Smooth muscle cell (in vitro differentiated cells): ENCODE results near the gene SPINK7. TPM values are rescaled to one million over a fixed set of nuclear protein-coding genes. Genes with fewer than 3 reads are reported as not detected.

Source experiments
- DNase-seq: peaks from one replicate; lab custom pipeline; 2025; ENCODE audit not compliant: unreplicated experiment; lab: John Stamatoyannopoulos, UW
- H2AFZ ChIP-seq: fragments of 200-600 bp; sonication (generic); 2 replicates; pipeline ENCODE4 v1.6.0; 2016; ENCODE audit warnings: antibody characterized with exemption, low read depth, mild to moderate bottlenecking
- H3F3A ChIP-seq: fragments of 200-600 bp; sonication (generic); 2 replicates; pipeline ENCODE4 v1.6.0; 2017; ENCODE audit warnings: antibody characterized with exemption, low read depth
- H3K27ac ChIP-seq: fragments of 200-600 bp; sonication (generic); 2 replicates; pipeline ENCODE4 v1.5.1; 2016; ENCODE audit warnings: low read depth, mild to moderate bottlenecking
- H3K27me3 ChIP-seq: fragments of 200-600 bp; sonication (generic); 2 replicates; pipeline ENCODE4 v1.6.1; 2016; ENCODE audit warnings: low read depth, mild to moderate bottlenecking
- H3K36me3 ChIP-seq: fragments of 200-600 bp; sonication (generic); 2 replicates; pipeline ENCODE4 v1.5.1; 2016; ENCODE audit warnings: low read depth
- H3K4me1 ChIP-seq: fragments of 200-600 bp; sonication (generic); 2 replicates; pipeline ENCODE4 v1.5.1; 2016; ENCODE audit warnings: low read depth
- H3K4me2 ChIP-seq: fragments of 200-600 bp; sonication (generic); 2 replicates; pipeline ENCODE4 v1.6.0; 2016; ENCODE audit warnings: mild to moderate bottlenecking
- H3K4me3 ChIP-seq: fragments of 200-600 bp; sonication (generic); 2 replicates; pipeline ENCODE4 v1.5.1; 2016; ENCODE audit warnings: mild to moderate bottlenecking
- H3K79me2 ChIP-seq: fragments of 200-600 bp; sonication (generic); 2 replicates; pipeline ENCODE4 v1.6.0; 2016; ENCODE audit warnings: low read depth, mild to moderate bottlenecking
- H3K9ac ChIP-seq: fragments of 200-600 bp; sonication (generic); 2 replicates; pipeline ENCODE4 v1.6.0; 2016; ENCODE audit warnings: low read depth
- H3K9me3 ChIP-seq: fragments of 200-600 bp; sonication (generic); replicated peaks from 2 replicates; pipeline ENCODE4 v1.5.1; 2016; ENCODE audit warnings: low read depth
- H4K20me1 ChIP-seq: fragments of 200-600 bp; sonication (generic); 2 replicates; pipeline ENCODE4 v1.6.0; 2016; ENCODE audit warnings: low read depth
- WGBS: methylation state at CpG from one replicate; pipeline ENCODE4 v1.1.7; 2016; ENCODE audit warnings: low lambda C conversion rate; 5-methylcytosine and 5-hydroxymethylcytosine counted together
- polyA plus RNA-seq: library from polyadenylated mRNA; unstranded; fragments of >200 nt; fragmentation: Nextera tagmentation; extraction: Ambion mirVana; gene quantifications from 2 replicates; pipeline ENCODE4 v1.2.1, GENCODE V29; 2016
- total RNA-seq: library from RNA; depleted of rRNA; stranded (reverse); fragments of >200 nt; gene quantifications from 2 replicates; pipeline ENCODE4 v1.2.3, GENCODE V29; 2014
- TF ChIP-seq, protein P1 (sequence below): fragments of 200-600 bp; sonication (generic); IDR thresholded peaks from 2 replicates; pipeline ENCODE4 v1.5.1; 2017; ENCODE audit warnings: borderline replicate concordance, mild to moderate bottlenecking, antibody characterized with exemption; ENCODE audit not compliant: insufficient read depth, poor library complexity, severe bottlenecking

The SPINK7 gene
- total and polyA plus RNA-seq, 2 experiments from 2014 or later, result 15.7 to 20.5 TPM

DNA sequence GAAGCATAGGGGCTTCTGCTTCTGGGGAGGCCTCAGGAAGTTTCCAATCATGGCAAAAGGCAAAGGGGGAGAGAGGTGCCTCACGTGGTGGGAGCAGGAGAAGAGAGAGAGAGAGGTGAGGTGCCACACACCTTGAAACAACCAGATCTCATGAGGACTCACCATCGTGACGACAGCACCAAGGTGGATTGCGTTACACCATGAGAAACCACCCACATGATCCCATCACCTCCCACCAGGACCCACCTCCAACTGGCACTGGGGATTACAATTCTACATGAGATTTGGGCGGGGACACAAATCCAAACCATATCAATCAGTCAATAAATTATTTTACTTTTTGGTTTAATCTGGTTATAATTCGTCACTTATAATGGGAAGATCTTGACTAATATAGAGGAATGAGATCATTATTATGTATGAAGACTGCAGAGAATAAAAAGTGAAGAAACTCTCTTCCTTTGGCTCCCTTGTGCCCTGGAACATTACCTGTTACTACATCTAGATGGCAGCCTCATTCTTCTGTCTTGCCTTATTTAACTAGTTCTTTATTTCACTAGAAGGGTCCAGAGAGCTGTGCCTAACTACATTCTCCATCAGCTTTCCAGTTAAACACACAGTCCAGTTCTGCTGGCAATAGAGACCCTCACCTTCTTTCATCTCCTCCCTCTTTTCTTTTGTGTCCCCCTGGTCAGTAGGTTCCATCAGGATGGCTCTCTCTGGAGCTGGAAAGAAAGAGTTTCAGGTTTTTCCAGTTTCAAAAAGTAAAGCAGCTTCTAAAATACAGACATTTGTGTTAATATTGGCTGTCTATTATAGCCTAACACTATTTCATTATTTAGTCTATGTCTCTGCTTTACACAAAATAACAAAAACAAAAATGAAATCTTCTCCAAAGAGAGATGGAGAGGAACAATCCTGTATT, 21.7 kb upstream of the SPINK7 start:
- H3K79me2 ChIP-seq, result no peaks in the 10 kb centered on the region
- no peak overlapping the region for H3K4me3 ChIP-seq
- H3K4me1 ChIP-seq, result no peaks in the 10 kb centered on the region
- no peak overlapping the region for H3K27ac ChIP-seq
- no peaks in the 10 kb centered on the region for H3K27me3 ChIP-seq
- no peaks in the 10 kb centered on the region for H3F3A ChIP-seq
- 45% methylated on average over 6 of the region's 6 CpGs for WGBS
- no peaks in the 10 kb centered on the region for H3K36me3 ChIP-seq
- H4K20me1 ChIP-seq, result no peaks in the 10 kb centered on the region
- no peaks in the 10 kb centered on the region for H3K9me3 ChIP-seq
- TF ChIP-seq, protein P1, sequence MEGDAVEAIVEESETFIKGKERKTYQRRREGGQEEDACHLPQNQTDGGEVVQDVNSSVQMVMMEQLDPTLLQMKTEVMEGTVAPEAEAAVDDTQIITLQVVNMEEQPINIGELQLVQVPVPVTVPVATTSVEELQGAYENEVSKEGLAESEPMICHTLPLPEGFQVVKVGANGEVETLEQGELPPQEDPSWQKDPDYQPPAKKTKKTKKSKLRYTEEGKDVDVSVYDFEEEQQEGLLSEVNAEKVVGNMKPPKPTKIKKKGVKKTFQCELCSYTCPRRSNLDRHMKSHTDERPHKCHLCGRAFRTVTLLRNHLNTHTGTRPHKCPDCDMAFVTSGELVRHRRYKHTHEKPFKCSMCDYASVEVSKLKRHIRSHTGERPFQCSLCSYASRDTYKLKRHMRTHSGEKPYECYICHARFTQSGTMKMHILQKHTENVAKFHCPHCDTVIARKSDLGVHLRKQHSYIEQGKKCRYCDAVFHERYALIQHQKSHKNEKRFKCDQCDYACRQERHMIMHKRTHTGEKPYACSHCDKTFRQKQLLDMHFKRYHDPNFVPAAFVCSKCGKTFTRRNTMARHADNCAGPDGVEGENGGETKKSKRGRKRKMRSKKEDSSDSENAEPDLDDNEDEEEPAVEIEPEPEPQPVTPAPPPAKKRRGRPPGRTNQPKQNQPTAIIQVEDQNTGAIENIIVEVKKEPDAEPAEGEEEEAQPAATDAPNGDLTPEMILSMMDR, result peak; percentile 38
- H2AFZ ChIP-seq, result no peak overlapping the region
- H3K4me2 ChIP-seq, result no peak overlapping the region
- DNase-seq, result no peak
- no peak overlapping the region for H3K9ac ChIP-seq

DNA sequence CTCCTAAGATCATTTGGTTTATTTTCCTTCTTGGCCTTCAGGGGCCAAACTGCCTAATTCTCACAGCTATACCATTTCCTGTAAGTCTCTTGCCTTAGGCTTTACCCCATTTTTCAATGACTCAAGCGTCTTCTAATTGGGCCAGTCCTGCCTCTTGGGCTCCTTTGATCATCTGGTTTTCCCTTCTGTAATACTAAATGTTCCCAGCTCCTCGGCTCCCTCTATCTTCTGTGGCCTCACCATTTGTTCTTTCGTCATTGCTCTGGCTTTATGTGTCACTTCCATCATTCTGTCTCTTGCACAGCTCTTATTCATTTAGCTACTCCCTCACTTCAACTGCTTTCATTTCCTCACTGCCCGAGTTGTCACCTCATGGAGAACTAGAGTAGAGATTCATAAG, 14.5 kb upstream of the SPINK7 start:
- 56% methylated on average over 4 of the region's 4 CpGs for WGBS
- no peaks in the 10 kb centered on the region for H3K9me3 ChIP-seq
- H4K20me1 ChIP-seq, result no peaks in the 10 kb centered on the region
- no peak overlapping the region for H3K27ac ChIP-seq
- no peak overlapping the region for H3K4me2 ChIP-seq
- no peak overlapping the region for H3K9ac ChIP-seq
- H3K4me1 ChIP-seq, result no peaks in the 10 kb centered on the region
- no peak overlapping the region for H2AFZ ChIP-seq
- TF ChIP-seq, protein P1, result no peak
- no peak for DNase-seq
- H3K36me3 ChIP-seq, result no peaks in the 10 kb centered on the region
- no peak overlapping the region for H3K4me3 ChIP-seq
- no peaks in the 10 kb centered on the region for H3K27me3 ChIP-seq
- H3F3A ChIP-seq, result no peaks in the 10 kb centered on the region
- no peaks in the 10 kb centered on the region for H3K79me2 ChIP-seq

DNA sequence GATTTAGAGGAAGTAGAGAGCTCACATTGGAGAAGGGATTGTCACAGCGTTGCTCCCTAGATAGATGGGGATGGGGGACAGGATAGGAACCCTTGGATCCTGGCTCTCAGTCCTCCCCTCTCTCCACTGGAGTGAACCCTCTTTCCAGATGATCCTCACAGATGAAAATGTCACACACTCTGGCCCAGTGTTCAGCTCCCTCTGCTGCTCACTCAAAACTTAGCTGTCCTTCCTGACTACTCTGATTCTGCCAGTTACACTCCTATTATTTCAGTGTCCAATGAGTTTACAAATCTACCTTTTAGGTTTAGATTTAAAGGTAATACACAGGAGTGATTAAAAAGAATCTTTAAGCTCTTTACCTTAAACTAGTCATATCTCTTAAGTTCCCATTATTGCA, 5.8 kb upstream of the SPINK7 start:
- H3K9ac ChIP-seq, result no peak overlapping the region
- no peaks in the 10 kb centered on the region for H3K9me3 ChIP-seq
- H3K4me1 ChIP-seq, result no peaks in the 10 kb centered on the region
- no peaks in the 10 kb centered on the region for H3K27me3 ChIP-seq
- no peaks in the 10 kb centered on the region for H3K36me3 ChIP-seq
- no peaks in the 10 kb centered on the region for H4K20me1 ChIP-seq
- TF ChIP-seq, protein P1, result no peak
- no peak overlapping the region for H3K4me2 ChIP-seq
- no peaks in the 10 kb centered on the region for H3F3A ChIP-seq
- 82% methylated on average over 1 of the region's 1 CpG for WGBS
- H3K79me2 ChIP-seq, result no peaks in the 10 kb centered on the region
- no peak overlapping the region for H3K27ac ChIP-seq
- no peak overlapping the region for H2AFZ ChIP-seq
- no peak for DNase-seq
- H3K4me3 ChIP-seq, result no peak overlapping the region

DNA sequence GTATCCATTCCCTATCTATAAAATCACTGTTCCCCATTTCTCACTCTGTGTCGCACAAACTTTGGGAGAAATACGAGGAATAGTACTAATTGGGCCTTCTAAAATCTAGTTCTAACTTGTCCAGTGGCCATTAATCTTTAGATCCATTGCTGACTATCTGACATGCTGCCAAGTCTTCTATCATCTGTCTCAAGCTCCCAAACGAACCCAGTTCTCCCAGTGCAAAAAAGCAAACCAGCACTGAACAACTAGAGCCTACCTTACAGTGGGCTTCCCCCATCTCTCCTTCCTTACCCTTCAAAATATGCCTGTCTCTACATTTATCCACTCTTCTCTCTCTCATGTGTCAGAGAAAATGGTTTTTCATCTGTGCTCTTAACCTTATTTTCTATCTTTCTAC, 3.2 kb upstream of the SPINK7 start:
- no peaks in the 10 kb centered on the region for H3K27me3 ChIP-seq
- no peak for DNase-seq
- H3K9me3 ChIP-seq, result no peaks in the 10 kb centered on the region
- no peak overlapping the region for H2AFZ ChIP-seq
- H3F3A ChIP-seq, result no peaks in the 10 kb centered on the region
- no peak overlapping the region for H3K4me2 ChIP-seq
- no peaks in the 10 kb centered on the region for H4K20me1 ChIP-seq
- no peak overlapping the region for H3K27ac ChIP-seq
- no peak overlapping the region for H3K9ac ChIP-seq
- no peaks in the 10 kb centered on the region for H3K79me2 ChIP-seq
- 88% methylated on average over 3 of the region's 3 CpGs for WGBS
- no peaks in the 10 kb centered on the region for H3K4me1 ChIP-seq
- no peaks in the 10 kb centered on the region for H3K36me3 ChIP-seq
- TF ChIP-seq, protein P1, result no peak
- H3K4me3 ChIP-seq, result no peak overlapping the region
